Amniotic stem cell (primary cell): Measurements from ENCODE around the gene FLRT3.
A peak's percentile ranks its signal among the peaks of the same experiment; 100 is the strongest.

Experiments used
- DNase-seq: peaks from one replicate; lab custom pipeline; 2025; lab: John Stamatoyannopoulos, UW

Gene FLRT3

GRCh38 chr20:14319704-14320103 lies 17.7 kb downstream of the FLRT3 start:
- no peak for DNase-seq

GRCh38 chr20:14313341-14314020 lies 23.9 kb downstream of the FLRT3 start:
- no peak for DNase-seq

- no peak for DNase-seq
Observed at GRCh38 chr20:14312001-14312400, 25.4 kb downstream of the FLRT3 start.

GRCh38 chr20:14310977-14311627 lies 26.3 kb downstream of the FLRT3 start:
- DNase-seq, result no peak

GRCh38 chr20:14307956-14308355 lies 29.5 kb downstream of the FLRT3 start:
- DNase-seq, result no peak

DNA sequence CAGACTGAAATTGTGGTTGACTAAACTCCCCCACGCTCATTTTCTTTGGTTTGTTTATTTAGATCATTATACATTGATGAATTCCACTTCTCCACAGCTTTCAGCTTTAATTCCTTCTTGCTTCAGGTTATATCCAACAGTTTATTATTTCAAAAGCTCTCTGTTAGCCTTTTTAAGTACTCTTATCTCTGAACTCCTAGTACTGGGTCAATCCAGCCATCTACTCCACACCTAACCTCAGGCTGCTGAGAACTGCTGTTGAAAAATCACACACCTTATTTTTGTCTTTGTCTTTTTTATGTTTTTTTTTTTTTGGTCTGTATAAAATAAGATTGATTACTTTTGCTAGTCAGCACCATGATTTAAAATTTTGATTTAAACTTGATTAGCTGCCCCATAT lies 32.9 kb downstream of the FLRT3 start:
- no peak for DNase-seq

DNA sequence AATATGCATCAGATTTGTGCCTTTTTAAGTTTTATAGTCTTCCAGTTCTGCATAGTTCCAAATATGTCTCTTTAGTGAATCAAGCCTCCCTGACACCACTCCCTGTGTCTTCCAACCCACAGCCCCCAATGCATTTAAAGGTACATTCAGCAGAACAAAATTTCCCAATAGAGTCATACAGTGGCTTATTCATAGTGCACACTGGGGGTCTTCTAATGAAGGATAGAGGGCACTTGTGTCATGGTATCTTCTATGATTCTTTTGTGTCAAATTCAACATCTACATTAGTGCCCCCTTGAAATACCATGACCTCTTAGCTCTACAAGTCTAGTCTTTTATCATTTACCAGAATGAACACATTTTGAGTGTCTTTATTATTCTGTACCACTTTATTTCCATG lies 33.8 kb downstream of the FLRT3 start:
- DNase-seq, result no peak

- DNase-seq, result no peak
Observed at GRCh38 chr20:14303106-14303505, 34.3 kb downstream of the FLRT3 start.

- DNase-seq, result no peak
Observed at GRCh38 chr20:14299831-14300230, 37.6 kb downstream of the FLRT3 start.

- no peak for DNase-seq
Observed at GRCh38 chr20:14295770-14296309, 41.6 kb downstream of the FLRT3 start.

GRCh38 chr20:14295238-14295637 lies 42.2 kb downstream of the FLRT3 start:
- no peak for DNase-seq

DNA sequence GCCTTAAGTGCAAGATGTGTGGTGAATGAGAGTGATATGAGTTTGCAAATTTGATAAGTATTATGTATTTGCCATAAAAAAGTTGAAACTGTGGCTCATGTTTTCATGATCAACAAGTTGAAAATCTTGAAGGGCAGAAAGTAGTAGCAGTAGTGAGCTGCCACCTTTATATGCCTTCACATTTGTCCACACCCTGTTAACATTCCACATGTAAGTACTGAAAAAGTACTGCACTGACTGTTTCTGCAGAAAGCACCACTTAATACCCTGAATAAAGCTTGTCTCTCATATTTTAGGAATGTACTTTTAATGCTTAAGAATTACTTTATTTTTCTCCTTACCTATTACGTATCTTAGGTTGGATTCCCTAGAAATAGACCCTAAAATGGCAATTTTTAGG lies 45.9 kb downstream of the FLRT3 start:
- no peak for DNase-seq

- DNase-seq, result peak; percentile 2
Observed at GRCh38 chr20:14288341-14289330, 48.8 kb downstream of the FLRT3 start.

DNA sequence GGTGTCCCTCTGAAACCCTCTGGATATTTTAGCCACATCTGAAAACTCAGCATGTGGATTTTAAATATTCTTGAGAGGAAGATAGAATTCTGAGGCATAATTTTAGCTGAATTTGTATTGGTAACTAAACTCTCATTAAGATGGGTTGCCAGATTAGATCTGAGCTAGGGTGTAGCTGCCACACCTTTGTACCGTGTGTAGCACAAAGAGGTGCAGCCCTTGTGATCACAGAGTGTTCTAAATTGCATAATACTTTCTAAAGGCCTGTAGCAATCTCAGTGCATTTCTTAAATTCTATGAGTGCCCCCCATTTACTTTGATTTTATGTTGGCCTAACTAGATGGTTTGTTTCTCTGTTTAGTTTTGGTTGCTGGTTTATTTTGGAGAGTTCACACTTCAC lies 53.0 kb downstream of the FLRT3 start:
- no peak for DNase-seq

- DNase-seq, result no peak
Observed at GRCh38 chr20:14282140-14282539, 55.3 kb downstream of the FLRT3 start.
